Stimulated activated naive B cell treated with anti-CD40 and anti-IgM and Interleukin-4, amounts not matched to agents 10 μg/mL and 1 μg/mL and 100 μg/mL, for 72 hours (primary cell): ENCODE measurements around the gene KAT2B.
"Not testable (repeated sequence)": the region's sequence is repeated elsewhere in the genome, so short reads cannot be mapped to it uniquely, and the experiment has no call there.

ENCODE experiments used
- ATAC-seq, 2 donors: fragments of 150-1000 bp; cut with Tn5 transposase; replicated peaks; 2 replicates each; pipeline ENCODE4 v1.10.0; 2021; ENCODE audit warnings: moderate library complexity in 1 of 2
- DNase-seq: peaks from one replicate; pipeline ENCODE4 v3.0.0; 2021
- H3K27ac Mint-ChIP-seq: one replicate; pipeline ENCODE4 v1.8.0; 2022; ENCODE audit warnings: mild to moderate bottlenecking, mixed read lengths
- H3K27me3 Mint-ChIP-seq, 2 donors: one replicate each; pipeline ENCODE4 v1.8.0; 2022; ENCODE audit warnings: mixed read lengths in 2 of 2
- H3K36me3 Mint-ChIP-seq, 2 donors: one replicate each; pipeline ENCODE4 v1.8.0; 2022; ENCODE audit warnings: mixed read lengths in 2 of 2, mild to moderate bottlenecking in 1 of 2
- H3K4me1 Mint-ChIP-seq, 2 donors: one replicate each; pipeline ENCODE4 v1.8.0; 2022; ENCODE audit warnings: mixed read lengths in 2 of 2, mild to moderate bottlenecking in 1 of 2
- H3K4me3 Mint-ChIP-seq, 2 donors: one replicate each; pipeline ENCODE4 v1.8.0; 2022; ENCODE audit warnings: mild to moderate bottlenecking in 2 of 2, mixed read lengths in 2 of 2, moderate library complexity in 1 of 2
- H3K9me3 Mint-ChIP-seq, 2 donors: one replicate each; pipeline ENCODE4 v1.8.0; 2022; ENCODE audit warnings: mixed read lengths in 2 of 2, mild to moderate bottlenecking in 1 of 2

Gene KAT2B

DNA sequence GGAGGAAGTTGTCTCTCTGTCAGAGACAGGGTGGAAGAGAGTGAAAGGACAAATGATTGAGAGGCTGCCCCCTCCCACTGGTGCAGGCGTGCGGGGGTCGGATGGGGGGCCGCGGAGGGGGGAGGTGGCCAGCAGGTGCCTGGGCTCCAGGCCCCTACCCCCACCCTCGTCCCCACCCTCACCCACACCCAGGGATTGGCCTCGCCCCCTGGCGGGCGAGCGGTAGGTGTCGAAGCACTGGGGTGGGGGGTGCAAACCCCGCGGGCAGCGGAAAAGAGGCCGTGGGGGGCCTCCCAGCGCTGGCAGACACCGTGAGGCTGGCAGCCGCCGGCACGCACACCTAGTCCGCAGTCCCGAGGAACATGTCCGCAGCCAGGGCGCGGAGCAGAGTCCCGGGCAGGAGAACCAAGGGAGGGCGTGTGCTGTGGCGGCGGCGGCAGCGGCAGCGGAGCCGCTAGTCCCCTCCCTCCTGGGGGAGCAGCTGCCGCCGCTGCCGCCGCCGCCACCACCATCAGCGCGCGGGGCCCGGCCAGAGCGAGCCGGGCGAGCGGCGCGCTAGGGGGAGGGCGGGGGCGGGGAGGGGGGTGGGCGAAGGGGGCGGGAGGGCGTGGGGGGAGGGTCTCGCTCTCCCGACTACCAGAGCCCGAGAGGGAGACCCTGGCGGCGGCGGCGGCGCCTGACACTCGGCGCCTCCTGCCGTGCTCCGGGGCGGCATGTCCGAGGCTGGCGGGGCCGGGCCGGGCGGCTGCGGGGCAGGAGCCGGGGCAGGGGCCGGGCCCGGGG is at the start of gene KAT2B:
KAT2B (plus strand) TSS at position 682 of the 783 bp plus-strand sequence; CDS start at position 714, 32 bp downstream.
- ATAC-seq = peak; percentile 75 to 81
- Mint-ChIP-seq H3K9me3 (no peaks in the 10 kb centered on the region), H3K4me1 (peaks cover 31 to 48% of the 10 kb centered on the region in 2 donors), H3K27me3 (no peaks in the 10 kb centered on the region), H3K4me3 (peak within 1 kb of the TSS; percentile 90 to 93), H3K36me3 (no peaks in the 10 kb centered on the region), H3K27ac (peak within 1 kb of the TSS; percentile 95)
- DNase-seq = peak; percentile 83

DNA sequence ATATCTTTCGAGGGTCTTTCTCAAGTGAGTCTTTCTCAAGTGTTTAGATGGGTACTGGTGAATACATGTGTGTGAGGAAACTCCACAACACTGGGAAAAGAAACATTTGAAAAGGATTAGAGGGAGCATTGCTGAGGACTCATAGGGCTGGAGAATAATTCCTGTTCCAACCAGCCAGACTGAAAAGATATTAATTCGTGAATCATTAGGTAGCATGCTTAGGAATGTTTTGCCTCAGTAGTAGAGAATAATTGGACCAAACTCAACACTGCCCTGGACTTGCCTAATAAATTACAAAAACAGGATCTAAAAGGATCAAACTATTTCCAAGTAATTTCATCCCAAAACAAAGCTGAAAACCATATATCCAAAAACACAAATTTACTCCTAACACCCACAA is 45.5 kb upstream of the KAT2B start:
- Mint-ChIP-seq H3K27ac (no peak overlapping the region), H3K4me3 (no peak overlapping the region), H3K9me3 (peaks cover 3 to 5% of the 10 kb centered on the region in 2 donors), H3K4me1 (no peaks in the 10 kb centered on the region), H3K36me3 (peaks cover 8 to 17% of the 10 kb centered on the region in 2 donors), H3K27me3 (no peaks in the 10 kb centered on the region)
- DNase-seq = no peak
- no peak for ATAC-seq

DNA sequence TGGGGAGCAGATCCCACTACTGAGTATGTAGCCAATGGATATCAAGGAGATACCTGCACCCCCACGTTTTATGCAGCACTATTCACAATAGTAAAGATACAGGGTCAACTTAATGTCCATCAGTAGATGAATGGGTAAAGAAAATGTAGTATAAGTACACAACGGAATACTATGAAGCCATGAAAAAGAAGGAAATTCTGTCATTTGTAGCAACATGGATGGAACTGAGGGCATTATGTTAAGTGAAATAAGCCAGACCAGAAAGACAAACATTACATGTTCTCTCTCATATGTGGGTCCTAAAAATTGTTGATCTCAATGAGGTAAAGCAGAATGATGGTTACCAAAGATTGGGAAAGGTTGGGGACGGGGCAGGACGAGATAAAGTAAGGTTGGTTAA is 42.7 kb upstream of the KAT2B start:
- Mint-ChIP-seq H3K27me3 (no peaks in the 10 kb centered on the region), H3K27ac (no peak overlapping the region), H3K36me3 (peaks cover 4 to 8% of the 10 kb centered on the region in 2 donors), H3K4me1 (no peaks in the 10 kb centered on the region), H3K9me3 (peaks cover 3 to 5% of the 10 kb centered on the region in 2 donors), H3K4me3 (no peak overlapping the region)
- DNase-seq (no peak), ATAC-seq (no peak)

DNA sequence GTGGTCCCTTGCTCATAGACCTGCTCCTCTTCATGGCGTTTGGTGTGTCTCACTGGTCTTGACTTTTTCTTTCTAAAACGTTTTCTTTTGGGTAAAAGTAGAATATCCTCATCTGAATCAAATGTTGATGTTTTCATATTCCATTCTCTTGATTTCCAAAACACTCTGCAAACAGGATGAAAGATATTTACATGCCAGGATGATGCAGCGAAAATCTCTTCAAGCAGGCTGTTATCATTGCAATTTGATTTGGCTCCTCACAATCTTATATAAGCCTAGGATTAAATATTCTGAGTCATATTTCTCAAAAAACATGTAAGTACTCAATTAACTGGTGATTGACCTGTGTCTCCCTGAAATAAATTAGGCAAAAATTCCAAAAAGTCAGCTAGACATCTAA is 38.3 kb upstream of the KAT2B start:
- H3K27me3 Mint-ChIP-seq = no peaks in the 10 kb centered on the region
- H3K9me3 Mint-ChIP-seq = peaks cover 2 to 5% of the 10 kb centered on the region in 2 donors
- DNase-seq (no peak), ATAC-seq (no peak)
- no peaks in the 10 kb centered on the region for H3K4me1 Mint-ChIP-seq
- H3K36me3 Mint-ChIP-seq = peaks cover 0 to 3% of the 10 kb centered on the region in 2 donors
- no peak overlapping the region for H3K4me3 Mint-ChIP-seq
- no peak overlapping the region for H3K27ac Mint-ChIP-seq

DNA sequence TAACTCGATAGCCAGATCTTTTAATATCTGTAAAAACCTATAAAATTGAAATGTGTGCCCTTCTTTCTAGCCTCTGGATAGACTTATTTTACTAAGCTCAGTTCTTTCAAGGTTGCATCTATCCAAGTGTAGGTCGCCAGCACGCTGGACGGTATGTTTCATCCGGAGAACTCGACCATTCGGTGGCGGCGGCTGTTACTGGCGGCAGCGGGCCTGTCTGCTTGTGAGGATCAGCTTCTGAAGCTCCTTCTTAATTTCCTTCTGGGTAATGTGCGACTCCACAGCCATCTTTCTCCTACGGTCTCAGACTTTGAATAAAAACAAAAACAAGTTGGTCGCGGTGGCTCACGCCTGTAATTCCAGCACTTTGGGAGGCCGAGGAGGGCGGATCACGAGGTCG is 32.3 kb upstream of the KAT2B start:
- Mint-ChIP-seq H3K27ac (no peak overlapping the region), H3K36me3 (peaks cover 4 to 8% of the 10 kb centered on the region in 2 donors), H3K4me1 (no peaks in the 10 kb centered on the region), H3K9me3 (no peaks in the 10 kb centered on the region), H3K4me3 (no peak overlapping the region), H3K27me3 (no peaks in the 10 kb centered on the region)
- ATAC-seq = no peak
- no peak for DNase-seq

DNA sequence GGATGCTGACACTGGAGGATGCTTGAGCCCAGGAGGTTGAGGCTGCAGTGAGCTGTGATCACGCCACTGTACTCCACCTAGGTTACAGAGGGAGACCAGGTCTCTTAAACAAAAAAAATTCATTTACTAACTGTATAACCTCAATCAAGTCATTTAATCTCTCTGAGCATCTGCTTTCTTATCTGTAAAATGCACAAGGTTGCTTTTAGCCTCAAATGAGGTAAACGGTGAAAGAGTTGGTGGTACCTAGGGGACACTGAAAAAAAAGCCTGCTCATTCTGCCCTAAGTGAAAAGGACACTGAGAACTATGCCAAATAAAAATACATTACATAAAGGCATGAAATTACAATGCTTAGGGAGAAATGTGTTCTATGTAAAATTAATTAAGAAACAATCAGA is 31.6 kb upstream of the KAT2B start:
- H3K4me1 Mint-ChIP-seq = no peaks in the 10 kb centered on the region
- H3K36me3 Mint-ChIP-seq = peaks cover 4 to 8% of the 10 kb centered on the region in 2 donors
- H3K27ac Mint-ChIP-seq = no peak overlapping the region
- H3K27me3 Mint-ChIP-seq = no peaks in the 10 kb centered on the region
- no peaks in the 10 kb centered on the region for H3K9me3 Mint-ChIP-seq
- no peak overlapping the region for H3K4me3 Mint-ChIP-seq
- no peak for ATAC-seq
- DNase-seq = no peak

DNA sequence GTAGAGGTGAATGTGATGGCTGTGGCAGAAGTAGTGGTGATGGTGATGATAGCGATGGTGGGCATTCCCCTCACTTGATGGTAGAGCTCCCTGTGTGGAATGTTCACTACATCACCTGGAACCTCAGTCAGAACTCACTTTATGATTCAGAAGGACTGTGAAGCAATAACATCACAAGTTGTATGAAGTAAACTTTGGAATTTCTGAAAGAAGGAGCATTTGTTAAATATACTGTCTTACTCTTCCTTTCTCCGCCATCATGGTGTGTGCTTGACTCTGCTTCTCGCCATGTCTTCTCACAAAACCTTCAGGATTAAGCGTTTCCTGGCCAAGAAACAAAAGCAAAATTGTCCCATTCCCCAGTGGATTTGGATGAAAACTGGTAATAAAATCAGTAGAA is 28.1 kb upstream of the KAT2B start, which contains the start of gene PP2D1:
PP2D1 (minus strand) TSS at position 101 of the 400 bp plus-strand sequence. CDS start 192 bp downstream, outside the sequence.
- Mint-ChIP-seq H3K36me3 (peaks cover 4 to 5% of the 10 kb centered on the region in 2 donors), H3K4me3 (no peak within 1 kb of the TSS), H3K4me1 (no peaks in the 10 kb centered on the region), H3K27me3 (no peaks in the 10 kb centered on the region), H3K9me3 (no peaks in the 10 kb centered on the region), H3K27ac (no peak within 1 kb of the TSS)
- no peak for ATAC-seq
- no peak for DNase-seq

DNA sequence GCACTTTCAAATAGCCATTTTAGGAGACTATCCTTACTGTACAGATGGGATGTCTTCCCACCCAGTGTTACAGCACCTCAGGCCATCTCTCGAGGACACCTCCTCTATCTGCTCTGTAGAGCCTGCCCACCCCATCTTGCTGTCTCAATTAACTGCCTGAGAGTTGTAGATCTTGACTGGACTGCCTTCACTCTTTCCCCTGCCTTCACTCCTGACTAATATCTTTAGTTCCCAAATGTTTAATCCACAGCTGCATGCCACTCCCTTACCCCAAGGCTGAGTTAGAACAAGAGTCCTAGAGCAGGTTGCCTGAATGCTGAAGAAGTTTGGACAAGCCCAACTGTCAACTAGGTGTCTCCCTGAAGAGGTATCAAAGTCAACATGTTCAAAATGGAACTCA is 26.9 kb upstream of the KAT2B start:
- Mint-ChIP-seq H3K27me3 (no peaks in the 10 kb centered on the region), H3K9me3 (no peaks in the 10 kb centered on the region), H3K27ac (no peak overlapping the region), H3K36me3 (no peaks in the 10 kb centered on the region), H3K4me3 (no peak overlapping the region), H3K4me1 (no peaks in the 10 kb centered on the region)
- ATAC-seq (no peak), DNase-seq (no peak)

DNA sequence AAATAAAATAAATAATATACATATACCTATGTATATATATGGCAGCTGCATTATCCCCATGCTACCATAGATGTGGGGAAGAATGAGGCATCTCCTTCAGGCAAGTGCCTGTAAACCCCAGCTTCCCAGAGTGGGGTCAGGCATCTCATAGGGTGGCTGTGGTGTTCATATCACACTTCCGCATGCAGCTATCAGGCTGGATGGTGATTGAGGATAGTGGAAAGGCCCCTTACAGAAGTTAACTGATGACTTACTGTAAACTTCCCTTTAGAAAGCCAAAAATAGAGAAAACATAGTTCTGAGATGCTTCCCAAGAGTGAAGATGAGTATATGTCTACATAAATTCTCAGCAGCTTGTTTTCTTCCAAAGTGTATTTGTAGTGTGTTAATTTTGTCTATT is 24.7 kb upstream of the KAT2B start:
- ATAC-seq (no peak), DNase-seq (no peak)
- Mint-ChIP-seq H3K4me3 (no peak overlapping the region), H3K4me1 (no peaks in the 10 kb centered on the region), H3K27me3 (no peaks in the 10 kb centered on the region), H3K27ac (no peak overlapping the region), H3K9me3 (no peaks in the 10 kb centered on the region), H3K36me3 (no peaks in the 10 kb centered on the region)

DNA sequence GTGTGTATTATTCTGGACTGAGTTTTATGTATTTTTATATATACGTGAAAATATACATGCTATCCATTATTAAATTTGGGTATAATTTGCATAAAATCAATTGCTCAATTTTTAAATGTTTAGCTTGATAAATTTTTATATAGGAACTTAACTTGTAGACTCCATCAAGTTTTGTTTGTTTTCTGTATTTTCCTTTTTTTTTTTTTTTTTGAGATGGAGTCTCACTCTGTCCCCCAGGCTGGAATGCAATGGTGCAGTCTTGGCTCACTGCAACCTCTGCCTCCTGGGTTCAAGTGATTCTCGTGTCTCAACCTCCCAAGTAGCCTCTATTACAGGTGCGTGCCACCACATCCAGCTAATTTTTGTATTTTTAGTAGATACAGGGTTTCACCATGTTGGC is 24.2 kb upstream of the KAT2B start:
- not testable (repeated sequence) for H3K36me3 Mint-ChIP-seq, H3K9me3 Mint-ChIP-seq, H3K27ac Mint-ChIP-seq, H3K27me3 Mint-ChIP-seq, H3K4me3 Mint-ChIP-seq, ATAC-seq, DNase-seq, H3K4me1 Mint-ChIP-seq

DNA sequence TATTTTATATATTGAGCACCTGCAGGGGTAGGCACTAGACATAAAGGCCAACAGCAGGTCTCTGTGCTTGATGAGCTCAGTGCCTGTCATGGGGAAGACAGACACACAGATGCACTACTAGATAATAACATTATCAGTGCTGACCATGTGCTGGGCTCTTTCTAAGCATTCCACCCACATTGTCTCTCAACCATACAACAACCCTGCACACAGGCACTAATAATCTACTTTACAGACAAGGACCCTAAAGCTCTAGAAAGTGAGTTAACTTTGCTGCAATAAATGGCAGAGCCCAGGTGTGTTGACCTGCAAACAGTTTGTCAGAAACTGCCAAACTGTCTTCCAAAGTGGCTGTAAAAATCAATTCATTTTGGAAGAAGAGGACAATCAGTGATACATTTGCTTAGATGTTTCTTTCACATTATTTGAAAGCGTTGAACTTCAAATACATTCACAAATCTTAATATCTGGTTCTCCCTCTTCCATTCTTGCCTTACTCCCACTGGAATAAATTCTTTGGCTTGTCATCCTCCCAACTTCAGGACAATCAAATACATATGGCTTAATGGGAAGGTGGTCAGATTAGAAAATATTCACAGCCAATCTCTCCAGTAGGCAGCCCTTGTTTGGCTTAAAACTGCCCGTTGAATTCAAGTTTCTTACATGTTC is 17.2 kb upstream of the KAT2B start:
- H3K27me3 Mint-ChIP-seq = no peaks in the 10 kb centered on the region
- H3K36me3 Mint-ChIP-seq = no peaks in the 10 kb centered on the region
- H3K9me3 Mint-ChIP-seq = no peaks in the 10 kb centered on the region
- no peak overlapping the region for H3K4me3 Mint-ChIP-seq
- ATAC-seq (no peak), DNase-seq (no peak)
- peak overlapping the region; percentile 51 for H3K27ac Mint-ChIP-seq
- H3K4me1 Mint-ChIP-seq = peaks cover 5 to 12% of the 10 kb centered on the region in 2 donors

DNA sequence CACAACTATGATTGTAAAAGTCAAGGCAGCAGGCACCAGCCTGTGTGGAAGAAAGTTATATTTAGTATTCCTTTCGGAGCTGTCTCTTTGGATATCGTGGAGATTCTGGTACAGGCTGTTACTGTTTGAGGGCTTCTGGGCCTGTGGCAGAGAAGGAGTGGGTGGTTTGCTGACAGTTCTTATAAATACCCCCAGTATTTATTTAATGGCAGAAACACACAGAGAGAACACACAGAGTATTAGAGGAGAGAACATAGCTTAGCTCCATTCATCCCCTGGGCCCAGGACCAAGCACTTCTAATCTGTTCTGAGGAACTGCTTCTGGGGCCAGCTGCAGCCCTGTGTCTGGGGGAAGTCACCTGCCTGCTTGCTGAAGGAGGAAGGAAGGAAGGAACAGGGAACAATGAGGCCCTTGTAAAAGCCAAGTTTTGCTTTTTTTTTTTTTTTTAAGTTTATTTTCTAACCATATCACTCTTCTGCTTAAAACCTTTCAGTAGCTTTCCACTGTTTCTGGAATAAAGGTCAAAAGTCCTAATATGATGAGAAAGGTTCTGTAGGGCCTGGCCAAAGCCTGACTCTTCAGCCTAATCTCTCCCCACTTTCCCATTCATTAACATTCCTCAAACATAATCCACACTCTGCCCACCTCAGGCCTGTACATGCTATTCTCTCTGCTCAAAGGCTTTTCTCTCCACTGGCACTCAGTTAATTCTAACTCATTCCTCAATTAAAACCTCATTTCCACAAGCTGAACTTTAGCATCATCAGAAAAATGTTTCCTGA is 16.4 kb upstream of the KAT2B start:
- Mint-ChIP-seq H3K27me3 (no peaks in the 10 kb centered on the region), H3K36me3 (no peaks in the 10 kb centered on the region), H3K4me1 (peaks cover 5 to 12% of the 10 kb centered on the region in 2 donors), H3K4me3 (no peak overlapping the region), H3K9me3 (no peaks in the 10 kb centered on the region), H3K27ac (peak overlapping the region; percentile 51)
- ATAC-seq = peak; percentile 85 to 88
- DNase-seq = no peak

DNA sequence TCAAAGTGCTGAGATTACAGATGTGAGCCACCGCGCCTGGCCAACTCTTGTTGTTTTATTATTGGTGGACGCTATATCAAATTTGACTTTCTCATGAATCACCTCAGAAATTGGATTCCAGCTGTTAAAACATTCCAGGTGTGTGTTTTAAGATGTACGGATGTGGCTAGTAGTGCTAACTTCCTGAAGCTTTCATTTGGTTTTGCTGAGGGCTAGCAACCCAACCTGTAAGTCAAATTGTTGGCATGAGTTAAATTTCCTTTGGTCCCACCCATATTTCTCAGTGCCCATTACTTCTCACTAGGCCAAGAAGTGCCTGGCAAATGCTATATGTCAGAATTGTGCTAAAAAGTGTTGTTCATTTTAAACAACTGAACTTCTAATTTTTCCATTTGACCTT is 13.1 kb upstream of the KAT2B start:
- ATAC-seq = no peak
- Mint-ChIP-seq H3K9me3 (no peaks in the 10 kb centered on the region), H3K36me3 (no peaks in the 10 kb centered on the region), H3K4me1 (peaks cover 5 to 12% of the 10 kb centered on the region in 2 donors), H3K27me3 (no peaks in the 10 kb centered on the region), H3K27ac (no peak overlapping the region), H3K4me3 (no peak overlapping the region)
- no peak for DNase-seq

DNA sequence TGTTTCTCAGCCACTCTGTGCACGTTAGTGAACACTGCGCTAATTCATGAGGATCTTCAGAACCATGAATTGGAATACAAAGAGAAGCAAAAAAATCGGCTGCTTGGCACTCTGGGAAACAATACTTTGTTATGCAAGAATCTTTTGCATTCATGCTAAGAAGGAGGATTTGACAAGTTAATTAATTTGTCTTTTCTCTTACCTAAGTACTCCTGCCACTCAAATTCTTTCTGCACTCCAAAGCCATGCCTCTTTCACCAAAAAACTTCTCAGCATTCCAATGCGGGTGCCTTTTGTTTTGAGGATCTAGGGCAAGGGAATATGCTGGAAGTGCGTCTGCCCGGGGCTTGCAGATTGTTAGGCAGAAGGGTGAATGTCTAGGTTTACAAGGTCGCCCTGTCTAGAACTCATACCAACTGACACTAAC is 11.3 kb upstream of the KAT2B start:
- no peaks in the 10 kb centered on the region for H3K36me3 Mint-ChIP-seq
- H3K27ac Mint-ChIP-seq = no peak overlapping the region
- ATAC-seq (no peak), DNase-seq (no peak)
- no peak overlapping the region for H3K4me3 Mint-ChIP-seq
- peaks cover 2 to 5% of the 10 kb centered on the region in 2 donors for H3K4me1 Mint-ChIP-seq
- no peaks in the 10 kb centered on the region for H3K27me3 Mint-ChIP-seq
- H3K9me3 Mint-ChIP-seq = no peaks in the 10 kb centered on the region
